HG03469 (cell line): ENCODE data around the gene LYPD6B.

Experiments
- ATAC-seq: cut with Tn5 transposase; IDR thresholded peaks from one replicate; pipeline ENCODE4 v1.9.1; 2021; ENCODE audit warnings: mild to moderate bottlenecking, moderate library complexity, moderate number of reproducible peaks; ENCODE audit not compliant: unreplicated experiment

Gene LYPD6B

GRCh38 chr2:149070681-149071320, 32.3 kb downstream of the LYPD6B start:
- ATAC-seq = no peak

GRCh38 chr2:149075105-149075504, 36.6 kb downstream of the LYPD6B start:
- no peak for ATAC-seq

DNA sequence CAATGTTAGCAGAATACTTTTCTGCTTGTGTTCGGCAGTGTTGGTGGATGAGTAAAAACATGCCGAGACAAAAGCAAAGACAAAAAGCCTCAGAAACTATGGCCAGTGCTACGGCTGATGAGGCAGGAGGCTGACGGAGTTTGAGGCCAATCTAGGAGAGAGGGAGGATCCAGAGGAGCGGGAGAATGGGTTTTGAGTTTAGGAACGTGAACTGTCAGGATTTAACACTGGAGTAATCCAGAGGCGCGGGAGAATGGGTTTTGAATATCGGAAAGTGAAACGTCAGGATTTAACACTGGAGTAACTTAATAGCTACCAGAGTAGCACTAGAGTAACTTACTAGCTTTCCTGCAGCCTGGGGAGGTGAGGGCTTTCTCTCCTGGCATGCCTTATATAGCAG, 37.4 kb downstream of the LYPD6B start:
- ATAC-seq = no peak

GRCh38 chr2:149076863-149077412, 38.4 kb downstream of the LYPD6B start:
- no peak for ATAC-seq

GRCh38 chr2:149077861-149078260, 39.4 kb downstream of the LYPD6B start:
- ATAC-seq = no peak

DNA sequence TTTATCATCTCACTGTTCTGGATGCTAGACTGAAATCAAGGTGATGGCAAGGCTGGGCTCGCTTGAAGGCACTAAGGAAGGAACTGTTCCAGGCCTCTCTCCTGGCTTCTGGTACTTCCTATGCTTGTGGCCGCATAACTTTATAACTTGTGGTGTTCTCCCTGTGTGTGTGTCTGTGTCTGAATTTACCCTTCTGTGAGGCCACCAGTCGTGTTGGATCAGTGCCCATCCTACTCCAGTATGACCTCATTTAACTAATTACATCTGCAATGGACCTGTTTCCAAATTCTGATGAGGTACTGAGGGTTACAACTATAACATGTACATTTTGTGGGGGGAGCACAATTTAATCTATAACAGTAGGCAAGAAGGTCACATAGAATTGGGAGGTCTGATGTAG, 41.6 kb downstream of the LYPD6B start:
- ATAC-seq = no peak

- ATAC-seq = no peak
These were observed 42.5 kb downstream of the LYPD6B start for GRCh38 chr2:149080971-149081370.

DNA sequence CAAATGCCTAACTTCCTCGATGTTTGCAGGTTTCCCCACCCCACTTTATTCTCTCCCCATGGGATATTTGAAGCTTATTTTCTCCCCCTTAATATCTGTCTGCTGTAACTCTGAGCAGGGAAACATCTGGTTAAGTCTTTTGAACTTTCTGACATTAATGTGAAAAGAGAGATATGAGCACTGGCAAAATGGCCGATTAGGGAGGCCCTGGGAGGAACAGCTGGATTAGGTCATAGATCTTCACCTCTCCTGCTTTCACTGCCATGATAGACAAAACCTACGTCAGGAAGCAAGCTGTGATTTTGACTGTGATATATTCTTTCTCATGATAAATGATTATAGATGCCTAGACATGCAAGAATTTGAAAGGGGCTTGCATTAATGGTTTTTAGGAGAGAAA, 43.6 kb downstream of the LYPD6B start:
- ATAC-seq = no peak

- no peak for ATAC-seq
These were observed 44.2 kb downstream of the LYPD6B start for GRCh38 chr2:149082735-149083134.

GRCh38 chr2:149084924-149085795, 46.7 kb downstream of the LYPD6B start:
- no peak for ATAC-seq

DNA sequence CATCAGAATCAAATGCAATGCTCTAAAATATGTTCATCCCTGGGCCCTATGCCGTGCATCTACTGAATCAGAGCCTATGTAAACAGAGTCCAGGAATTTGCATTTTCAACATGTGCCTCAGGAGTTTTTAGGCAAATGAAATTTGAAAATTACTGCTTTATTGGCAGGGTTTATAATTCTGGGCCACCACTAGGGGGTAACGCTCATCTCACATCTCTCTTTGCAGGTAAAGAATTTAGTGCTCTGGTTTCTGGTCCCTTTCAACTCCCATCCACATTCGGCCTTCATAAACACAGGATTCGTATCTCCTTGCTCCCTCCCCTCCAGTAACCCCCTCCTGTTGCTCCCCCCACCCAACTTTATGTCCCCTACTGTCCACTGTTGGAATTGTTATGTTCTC, 49.3 kb downstream of the LYPD6B start:
- no peak for ATAC-seq

- no peak for ATAC-seq
These were observed 50.6 kb downstream of the LYPD6B start for GRCh38 chr2:149089068-149089467.

- no peak for ATAC-seq
These were observed 52.2 kb downstream of the LYPD6B start for GRCh38 chr2:149090706-149091105.

DNA sequence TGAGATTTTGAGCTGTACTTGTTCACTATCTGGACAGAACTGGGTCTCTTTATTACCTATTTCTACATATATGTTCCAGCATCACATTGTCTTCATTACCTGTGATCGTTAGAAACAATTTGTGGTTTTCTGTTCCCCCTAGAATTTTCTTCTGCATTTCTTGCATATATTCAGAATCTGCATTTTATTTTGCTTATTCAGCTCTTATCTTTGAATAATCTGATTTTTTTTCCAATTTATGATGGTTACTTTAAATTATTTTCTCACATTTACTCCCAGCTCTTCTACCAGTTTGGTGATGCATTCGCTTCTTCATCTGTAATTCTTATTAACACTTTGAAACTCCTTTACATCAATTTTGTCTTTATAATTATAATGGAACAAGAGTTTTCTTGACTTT, 55.1 kb downstream of the LYPD6B start:
- ATAC-seq = no peak

GRCh38 chr2:149094217-149095015, 55.9 kb downstream of the LYPD6B start:
- ATAC-seq = no peak

DNA sequence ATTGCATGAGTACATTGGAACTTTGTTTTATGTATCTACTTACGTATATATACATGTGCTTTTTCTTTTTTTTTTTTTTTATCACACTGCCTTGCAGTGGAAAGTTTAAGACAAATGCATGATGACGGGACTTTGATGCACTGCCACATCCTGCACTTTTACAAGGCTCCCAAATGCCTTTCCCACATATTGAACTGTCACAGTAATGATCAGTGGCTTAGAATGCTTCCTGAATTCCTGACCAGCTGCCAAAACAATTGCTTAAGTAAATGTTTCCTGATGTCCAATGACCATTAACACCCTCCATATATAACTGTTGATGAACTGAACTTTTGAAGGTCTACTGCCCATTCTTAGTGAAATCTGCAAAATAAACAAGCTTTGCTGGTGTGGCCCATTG, 60.2 kb downstream of the LYPD6B start:
- ATAC-seq = no peak

DNA sequence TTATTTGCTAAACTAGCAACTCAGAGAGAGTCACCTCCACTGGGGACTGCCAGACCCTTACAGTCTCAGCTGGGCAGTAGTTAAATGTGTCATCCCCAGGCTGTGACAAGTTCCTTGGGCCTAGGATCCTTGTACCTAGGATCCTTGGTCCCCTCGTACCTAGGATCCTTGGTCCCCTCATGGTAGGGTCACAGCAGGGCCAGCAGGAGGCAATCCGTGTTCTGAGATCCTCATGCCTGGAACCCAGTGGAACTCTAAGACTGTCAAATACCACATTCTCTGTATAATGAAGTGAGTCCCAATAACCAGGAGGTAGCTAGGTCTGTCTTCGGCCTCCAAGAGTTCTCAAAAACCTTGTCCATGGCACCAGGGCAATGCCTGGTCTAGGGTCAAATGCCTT, 60.8 kb downstream of the LYPD6B start:
- ATAC-seq = no peak

DNA sequence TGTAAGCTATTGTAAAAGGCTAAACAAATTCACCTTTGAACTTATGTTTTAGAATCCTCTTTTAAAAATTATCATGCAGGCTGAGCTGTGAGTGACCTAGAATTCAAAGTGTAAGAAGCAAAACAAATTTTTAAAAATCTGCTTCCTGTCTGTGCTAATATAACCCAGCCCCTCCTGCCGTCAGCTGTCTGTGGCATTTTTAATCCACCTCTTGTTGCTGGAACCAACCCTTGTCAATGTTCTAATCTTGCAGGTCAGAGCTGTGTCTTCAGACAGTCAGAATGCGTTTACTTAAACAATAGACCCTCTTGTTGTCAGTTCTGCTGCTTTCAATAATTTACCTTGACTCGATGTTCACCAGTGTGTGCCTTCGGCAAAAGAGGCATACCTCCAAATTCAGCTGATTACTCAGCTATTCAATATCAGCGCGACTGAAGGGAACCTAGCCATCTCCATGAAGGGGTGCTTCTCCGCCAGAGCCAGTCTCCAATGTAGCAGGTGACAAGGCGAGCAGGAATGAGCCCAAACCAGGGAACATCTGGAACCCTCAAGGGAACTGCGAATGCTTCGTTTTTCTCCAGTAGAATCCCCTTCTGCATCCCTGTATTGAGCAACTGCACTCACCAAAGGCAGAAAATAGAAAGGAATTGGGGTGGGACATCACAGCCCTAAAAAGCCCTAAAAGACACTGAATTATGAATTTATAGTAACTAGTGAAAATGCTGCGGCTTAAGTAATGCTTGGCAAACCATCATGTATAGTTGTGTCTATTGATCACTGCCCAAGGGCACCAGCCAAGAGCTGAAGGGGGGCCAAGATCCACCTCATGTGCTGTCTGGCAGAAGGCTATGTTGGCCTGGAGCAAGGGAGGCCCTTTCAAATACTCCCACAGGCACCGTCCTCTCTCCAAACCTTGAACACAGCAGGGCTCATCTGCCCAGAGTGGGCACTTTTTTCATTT, 62.5 kb downstream of the LYPD6B start:
- ATAC-seq = no peak

DNA sequence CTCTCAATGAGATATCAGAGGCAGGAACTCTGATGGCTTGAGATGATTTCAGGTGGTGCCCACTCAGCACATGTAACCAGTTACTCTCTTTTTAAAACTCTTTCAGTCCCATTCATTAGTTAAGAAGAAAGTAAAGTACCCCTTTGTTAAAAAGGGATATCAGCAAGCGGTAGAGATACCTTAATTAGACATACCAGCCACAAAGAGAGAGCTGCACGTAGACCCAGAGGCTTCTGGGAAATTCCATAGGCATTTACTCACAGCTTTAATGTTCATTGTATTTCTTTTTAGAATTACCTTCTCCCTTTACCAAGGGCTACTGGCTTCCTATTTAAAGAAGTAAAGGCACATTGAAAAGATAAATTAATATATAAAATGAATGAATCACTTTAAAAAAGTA, 63.3 kb downstream of the LYPD6B start:
- no peak for ATAC-seq

DNA sequence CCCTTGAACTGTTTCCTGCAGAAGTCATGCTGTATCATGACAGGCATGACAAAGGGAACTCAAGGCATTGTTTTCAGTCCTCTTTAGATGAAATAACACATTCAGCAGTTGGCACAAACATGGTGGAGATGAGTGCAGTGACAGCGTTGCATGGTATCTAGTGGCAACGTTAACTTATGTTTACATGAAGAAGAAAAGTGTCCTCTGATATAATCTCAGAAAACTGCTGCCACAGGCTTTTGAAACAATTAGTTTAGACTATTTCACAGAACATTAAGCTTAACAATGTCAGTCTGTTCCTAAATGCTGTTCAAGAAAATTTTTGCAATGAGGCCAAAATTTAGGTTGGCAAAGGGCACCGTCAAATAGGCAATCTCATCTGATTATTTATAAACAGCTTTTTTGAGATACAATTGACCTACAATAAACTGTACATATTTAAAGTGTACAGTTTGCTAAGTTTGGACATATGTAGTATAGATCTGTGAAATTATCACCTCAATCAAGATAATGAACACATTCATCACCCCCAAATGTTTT, 64.7 kb downstream of the LYPD6B start:
- ATAC-seq = no peak
